Osteocyte (in vitro differentiated cells): ENCODE data around the gene AIPL1. TPM values are rescaled to one million over a fixed set of nuclear protein-coding genes. Genes with fewer than 3 reads are reported as not detected.

ENCODE experiments used
- DNase-seq: peaks from one replicate; pipeline ENCODE4 v3.0.0; 2021; ENCODE audit warnings: mixed read lengths; ENCODE audit not compliant: unreplicated experiment; ENCODE audit errors: extremely low spot score
- H3K27ac Mint-ChIP-seq: one replicate; pipeline ENCODE4 v1.8.0; 2021; ENCODE audit warnings: mild to moderate bottlenecking, mixed read lengths; ENCODE audit not compliant: unreplicated experiment
- H3K27me3 Mint-ChIP-seq: one replicate; pipeline ENCODE4 v1.8.0; 2021; ENCODE audit warnings: mixed read lengths; ENCODE audit not compliant: unreplicated experiment
- H3K36me3 Mint-ChIP-seq: one replicate; pipeline ENCODE4 v1.8.0; 2021; ENCODE audit warnings: mixed read lengths; ENCODE audit not compliant: unreplicated experiment
- H3K4me1 Mint-ChIP-seq: one replicate; pipeline ENCODE4 v1.8.0; 2021; ENCODE audit warnings: mixed read lengths; ENCODE audit not compliant: unreplicated experiment
- H3K4me3 Mint-ChIP-seq: one replicate; pipeline ENCODE4 v1.8.0; 2021; ENCODE audit warnings: mild to moderate bottlenecking, moderate library complexity, mixed read lengths; ENCODE audit not compliant: unreplicated experiment
- H3K9me3 Mint-ChIP-seq: one replicate; pipeline ENCODE4 v1.8.0; 2021; ENCODE audit warnings: mixed read lengths; ENCODE audit not compliant: unreplicated experiment
- CTCF ChIP-seq: fragments of 200-600 bp; sonication (generic); IDR thresholded peaks from 2 replicates; pipeline ENCODE4 v1.5.0; 2021; ENCODE audit warnings: antibody characterized with exemption, mild to moderate bottlenecking, moderate library complexity
- total RNA-seq: library from RNA; stranded (reverse); gene quantifications from 2 replicates; pipeline ENCODE4 v1.2.1, GENCODE V29; 2021

AIPL1 gene
- total RNA-seq, 1 donor from 2014 or later, result not detected

DNA sequence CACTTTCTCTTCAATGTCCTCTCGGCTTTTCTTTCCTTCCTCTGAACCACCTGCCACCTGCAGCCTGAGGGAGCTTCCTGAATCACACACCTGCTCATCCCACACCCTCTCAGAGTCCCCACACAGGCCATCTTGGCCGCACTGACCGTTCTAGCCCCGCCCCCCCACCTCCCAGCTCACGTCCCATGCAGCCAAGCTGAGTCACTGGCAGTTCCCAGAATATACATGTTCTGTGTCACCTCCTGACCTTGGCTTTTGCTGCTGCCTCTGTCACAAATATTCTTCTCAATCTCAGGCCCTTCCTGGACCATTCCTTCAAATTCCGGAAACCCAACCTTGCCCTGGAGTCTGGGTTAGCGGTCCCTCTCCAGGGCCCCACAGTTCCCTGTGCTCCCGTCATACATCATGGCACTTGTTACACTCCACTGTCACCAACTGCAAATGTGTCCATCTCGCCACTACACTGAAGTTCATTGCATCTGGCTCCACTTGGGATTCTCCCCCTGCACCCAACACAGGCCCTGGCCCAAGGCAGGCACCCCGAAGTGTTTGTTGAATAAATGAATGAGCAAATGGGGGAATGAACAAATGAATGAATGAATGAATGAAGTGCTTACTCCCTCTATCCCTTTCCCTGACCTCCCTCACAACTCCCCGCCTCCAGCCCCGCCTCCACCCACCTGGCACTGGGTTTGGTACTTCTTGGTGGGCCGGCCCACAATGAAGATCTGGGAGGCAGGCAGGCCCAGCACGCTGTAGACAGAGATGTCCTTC is 22.2 kb upstream of the AIPL1 start:
- DNase-seq, result no peak
- Mint-ChIP-seq H3K27ac (no peak overlapping the region), H3K4me3 (no peak overlapping the region), H3K4me1 (peaks cover 13% of the 10 kb centered on the region), H3K27me3 (peaks cover 6% of the 10 kb centered on the region), H3K36me3 (no peaks in the 10 kb centered on the region), H3K9me3 (no peaks in the 10 kb centered on the region)
- TF ChIP-seq CTCF, result no peak

- Mint-ChIP-seq H3K4me1 (peaks cover 13% of the 10 kb centered on the region), H3K9me3 (no peaks in the 10 kb centered on the region), H3K36me3 (no peaks in the 10 kb centered on the region), H3K27me3 (peaks cover 6% of the 10 kb centered on the region), H3K4me3 (no peak overlapping the region), H3K27ac (no peak overlapping the region)
- TF ChIP-seq CTCF, result no peak
- DNase-seq, result no peak
Measured at GRCh38 chr17:6456321-6456720, 21.4 kb upstream of the AIPL1 start.

DNA sequence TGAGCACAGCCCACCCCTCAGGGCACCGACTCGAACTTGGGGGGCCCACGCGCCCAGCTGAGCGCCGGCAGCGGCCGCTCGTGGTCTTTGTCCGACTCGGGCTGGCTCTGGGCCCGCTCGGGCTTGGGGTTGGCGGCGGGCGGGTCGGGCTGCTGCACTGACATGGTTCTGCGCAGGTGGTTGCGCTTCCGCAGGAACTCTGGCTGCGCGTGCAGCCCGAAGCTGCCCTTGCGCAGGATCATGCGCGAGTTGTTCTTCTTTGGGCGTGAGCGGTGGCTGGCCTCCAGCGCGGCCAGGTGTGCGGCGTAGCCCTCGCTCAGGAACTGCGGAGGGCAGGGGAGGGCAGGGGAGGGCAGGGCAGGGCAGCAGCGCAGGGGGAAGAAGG is 20.4 kb upstream of the AIPL1 start:
- TF ChIP-seq CTCF, result no peak
- Mint-ChIP-seq H3K9me3 (no peaks in the 10 kb centered on the region), H3K36me3 (no peaks in the 10 kb centered on the region), H3K4me1 (peaks cover 13% of the 10 kb centered on the region), H3K27ac (no peak overlapping the region), H3K4me3 (peak overlapping the region; percentile 47), H3K27me3 (peaks cover 6% of the 10 kb centered on the region)
- DNase-seq, result no peak

- Mint-ChIP-seq H3K27ac (no peak overlapping the region), H3K27me3 (peaks cover 6% of the 10 kb centered on the region), H3K9me3 (no peaks in the 10 kb centered on the region), H3K4me3 (peak overlapping the region; percentile 3), H3K4me1 (peaks cover 13% of the 10 kb centered on the region), H3K36me3 (peaks cover 2% of the 10 kb centered on the region)
- no peak for TF ChIP-seq CTCF
- no peak for DNase-seq
Measured at GRCh38 chr17:6454495-6455320, 19.8 kb upstream of the AIPL1 start.
